ENCODE results near the gene SDK2.

GRCh38 chr17:73301369-73301768 lies 342.9 kb downstream of the SDK2 start:
- TF ChIP-seq, protein P1, sequence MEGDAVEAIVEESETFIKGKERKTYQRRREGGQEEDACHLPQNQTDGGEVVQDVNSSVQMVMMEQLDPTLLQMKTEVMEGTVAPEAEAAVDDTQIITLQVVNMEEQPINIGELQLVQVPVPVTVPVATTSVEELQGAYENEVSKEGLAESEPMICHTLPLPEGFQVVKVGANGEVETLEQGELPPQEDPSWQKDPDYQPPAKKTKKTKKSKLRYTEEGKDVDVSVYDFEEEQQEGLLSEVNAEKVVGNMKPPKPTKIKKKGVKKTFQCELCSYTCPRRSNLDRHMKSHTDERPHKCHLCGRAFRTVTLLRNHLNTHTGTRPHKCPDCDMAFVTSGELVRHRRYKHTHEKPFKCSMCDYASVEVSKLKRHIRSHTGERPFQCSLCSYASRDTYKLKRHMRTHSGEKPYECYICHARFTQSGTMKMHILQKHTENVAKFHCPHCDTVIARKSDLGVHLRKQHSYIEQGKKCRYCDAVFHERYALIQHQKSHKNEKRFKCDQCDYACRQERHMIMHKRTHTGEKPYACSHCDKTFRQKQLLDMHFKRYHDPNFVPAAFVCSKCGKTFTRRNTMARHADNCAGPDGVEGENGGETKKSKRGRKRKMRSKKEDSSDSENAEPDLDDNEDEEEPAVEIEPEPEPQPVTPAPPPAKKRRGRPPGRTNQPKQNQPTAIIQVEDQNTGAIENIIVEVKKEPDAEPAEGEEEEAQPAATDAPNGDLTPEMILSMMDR (IDR thresholded peaks at IDR 0.05; ENCODE audit: low read length) = no peak
- TF ChIP-seq EZH2 (optimal IDR thresholded peaks at IDR 0.05; ENCODE audit: low read depth, low read length) (no peak), EZH2phosphoT487 (IDR thresholded peaks at IDR 0.05; ENCODE audit: low read length) (no peak)

Measured in MM.1S (cell line).